NCI-H1436 (cell line): ENCODE measurements around the gene LIX1L.

Source experiments
- DNase-seq: peaks from one replicate; lab custom pipeline; 2025; lab: John Stamatoyannopoulos, UW

Gene LIX1L

DNA sequence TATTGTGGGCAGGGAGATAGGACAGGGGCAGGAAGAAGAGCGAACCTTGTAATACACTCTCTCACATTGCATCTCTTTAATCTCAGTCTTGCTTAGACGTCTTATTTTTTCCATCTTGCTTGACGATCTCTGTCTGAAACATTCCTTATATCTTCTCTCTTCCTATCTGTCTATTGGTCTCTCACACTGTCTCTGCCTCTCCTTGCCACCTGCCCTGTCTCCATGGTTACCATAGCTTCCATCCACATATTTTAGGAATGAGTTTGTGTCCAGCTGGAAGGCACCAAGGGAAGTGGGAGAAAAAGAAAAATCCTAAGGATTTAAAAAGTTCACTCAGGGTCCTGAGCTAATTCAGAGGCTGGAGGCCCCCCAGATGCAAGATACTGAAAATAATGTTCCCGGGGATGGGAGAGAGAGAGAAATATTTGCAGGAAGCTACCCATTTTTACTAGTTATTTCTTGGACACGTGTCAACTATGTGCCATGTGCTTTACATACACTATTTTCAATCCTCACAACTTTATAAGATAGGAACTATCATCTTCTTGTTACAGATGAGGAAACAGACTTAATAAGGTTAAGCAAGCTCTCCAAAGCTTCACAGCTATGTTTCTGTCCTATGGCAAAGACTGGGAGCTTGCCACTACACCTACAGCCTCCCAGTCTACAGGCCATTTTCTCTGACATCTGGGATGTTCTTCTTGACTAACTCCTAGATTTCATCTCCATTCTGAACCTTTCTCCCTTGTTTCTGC is 5.6 kb upstream of the LIX1L start:
- no peak for DNase-seq

DNA sequence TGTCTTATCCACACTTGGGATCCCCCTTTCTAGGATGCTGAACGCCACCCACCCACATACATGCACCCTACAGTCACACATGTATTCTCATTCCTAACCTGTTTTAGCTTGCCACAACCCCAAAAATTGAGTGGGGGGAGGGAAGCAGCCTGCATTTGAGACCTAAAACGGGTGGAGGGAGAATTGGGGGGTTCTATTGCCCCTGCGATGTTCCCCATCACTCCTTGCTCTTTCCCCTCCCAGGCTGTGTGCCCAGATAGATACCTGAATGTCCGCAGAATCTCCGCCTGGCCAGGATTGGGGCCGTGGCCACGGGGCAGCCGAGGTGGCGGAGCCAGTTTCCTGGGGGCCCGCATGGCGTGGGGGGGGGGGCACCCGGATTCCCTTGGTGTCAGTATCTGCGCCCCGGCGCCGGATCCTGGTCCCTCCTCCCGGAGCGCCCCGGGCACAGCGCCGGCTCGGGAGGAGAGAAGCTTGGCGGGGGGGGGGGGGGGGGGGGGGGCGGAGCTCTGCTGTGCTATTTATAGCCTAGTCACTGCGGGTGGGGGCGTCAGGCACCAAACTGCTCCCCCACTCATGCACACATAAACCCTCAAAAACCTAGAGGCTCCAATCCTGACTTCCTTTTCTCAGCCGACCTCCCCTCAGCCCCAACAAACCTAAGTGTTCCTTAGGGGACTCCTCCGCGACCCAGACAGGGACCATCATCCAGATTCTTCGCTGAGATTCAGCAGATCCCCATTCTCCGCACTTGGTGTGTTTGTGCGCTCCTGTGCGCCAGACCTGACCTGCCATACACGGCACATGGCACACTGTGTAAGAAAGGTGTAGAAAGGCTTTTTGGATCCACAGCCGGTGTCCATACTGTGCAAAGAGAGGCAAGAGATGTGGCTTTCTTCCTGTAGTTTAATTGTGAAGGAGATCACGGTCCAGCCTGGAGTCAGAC is 4.6 kb upstream of the LIX1L start:
- no peak for DNase-seq

DNA sequence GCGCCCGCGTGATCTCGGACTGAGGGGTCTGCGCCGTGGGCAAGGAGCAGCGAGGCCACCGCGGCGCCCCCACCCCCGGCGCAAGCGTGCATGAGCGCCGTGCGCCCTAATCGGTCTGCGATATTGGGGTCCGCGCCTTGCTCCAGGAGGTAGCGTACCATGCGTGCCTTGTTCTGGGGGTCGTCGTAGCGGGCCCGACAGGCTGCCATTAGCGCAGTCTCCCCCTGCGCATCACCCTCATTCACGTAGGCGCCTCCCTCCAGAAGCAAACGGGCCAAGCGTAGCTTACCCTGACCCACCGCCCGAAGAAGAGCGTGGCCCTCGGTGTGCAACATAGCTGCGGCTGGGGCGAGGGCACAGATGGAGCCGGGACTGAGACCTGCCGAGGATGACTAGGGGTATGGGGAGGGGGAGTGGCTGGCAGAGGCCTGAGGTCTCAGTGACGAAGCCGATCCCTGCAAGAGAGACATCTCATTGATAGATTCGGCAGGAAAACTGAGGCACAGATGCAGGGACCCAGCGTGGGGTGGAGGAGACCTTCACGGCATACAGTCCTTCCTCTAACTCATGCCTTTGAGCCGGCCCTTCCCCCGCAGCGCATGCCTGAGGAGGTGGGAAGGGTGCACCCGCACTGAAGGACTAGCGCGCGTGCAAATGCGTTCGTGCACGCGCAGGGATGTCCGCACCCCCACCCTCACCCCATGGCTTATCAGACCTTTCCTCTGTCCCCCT is 3.8 kb upstream of the LIX1L start:
- DNase-seq: no peak

DNA sequence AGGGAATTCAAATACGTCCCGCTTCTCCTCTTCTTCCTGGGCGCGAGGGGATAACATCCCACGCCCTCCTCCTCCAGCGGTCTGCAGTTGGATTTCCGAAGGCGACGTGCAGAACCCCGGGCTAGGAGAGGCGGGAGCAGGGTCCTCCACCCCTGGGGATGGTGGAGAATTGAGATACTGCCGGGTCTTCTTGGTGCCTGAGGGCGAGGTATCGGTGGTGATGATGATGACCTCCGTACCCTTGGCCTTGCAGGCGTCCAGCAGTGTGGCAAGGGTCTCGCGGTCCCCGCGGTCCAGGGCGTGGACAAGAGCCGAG is 3.2 kb upstream of the LIX1L start:
- DNase-seq: no peak

DNA sequence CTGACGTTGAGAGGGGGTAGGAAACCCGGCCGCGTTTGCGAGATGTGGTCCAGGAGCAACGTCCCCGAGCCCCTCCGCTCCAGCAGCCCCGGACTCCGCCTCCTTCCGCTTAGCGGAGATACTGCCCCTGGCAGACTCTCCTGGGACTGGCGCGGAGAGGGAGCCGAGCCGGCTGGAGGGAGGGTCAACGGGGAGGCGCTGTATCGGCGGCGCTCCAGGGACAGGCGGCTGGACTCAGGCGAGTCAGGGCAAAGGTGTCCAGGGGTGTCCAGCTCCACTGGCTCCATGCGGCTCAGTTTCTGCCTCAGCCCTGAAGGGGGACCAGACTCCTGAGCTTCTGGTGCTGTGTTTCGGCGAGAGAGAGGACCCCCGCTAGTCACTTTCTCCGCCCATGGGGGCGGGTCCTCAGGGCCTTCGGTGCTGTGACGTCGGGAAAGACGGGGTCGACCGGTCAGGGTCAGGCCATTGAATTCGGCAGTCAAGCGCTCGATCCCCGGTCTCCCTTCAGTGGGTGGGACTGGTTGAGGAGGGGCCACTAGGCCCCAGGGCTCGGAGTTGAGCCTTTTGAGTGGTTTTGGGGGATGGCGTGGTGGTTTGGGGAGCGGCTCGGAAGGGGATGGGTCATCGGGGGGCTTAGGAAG is 2.8 kb upstream of the LIX1L start:
- peak; percentile 40 for DNase-seq

DNA sequence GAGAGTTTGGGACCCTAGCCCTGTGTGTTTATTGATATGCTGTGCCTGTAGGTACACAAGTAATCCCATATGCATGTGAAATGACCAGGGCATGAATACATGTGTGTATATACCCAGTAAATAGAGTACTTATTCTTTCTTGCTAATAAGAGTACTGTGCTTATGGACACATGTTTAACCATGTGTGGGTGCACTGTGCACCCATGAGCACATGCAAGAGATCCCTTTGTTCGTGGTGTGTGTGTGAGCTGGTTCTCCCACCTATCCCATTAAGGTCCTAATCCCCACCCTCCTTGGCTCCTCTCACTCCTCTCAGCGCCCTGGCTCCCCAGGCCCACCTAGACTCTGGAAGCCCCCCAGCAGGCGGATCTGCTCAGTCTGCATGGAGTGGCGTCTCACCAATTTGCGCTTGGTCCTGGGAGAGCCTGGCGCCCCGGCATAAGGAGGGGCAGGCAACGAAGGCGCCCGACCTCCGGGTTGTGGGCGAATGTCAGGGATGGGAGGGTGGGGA is 2.2 kb upstream of the LIX1L start:
- no peak for DNase-seq

DNA sequence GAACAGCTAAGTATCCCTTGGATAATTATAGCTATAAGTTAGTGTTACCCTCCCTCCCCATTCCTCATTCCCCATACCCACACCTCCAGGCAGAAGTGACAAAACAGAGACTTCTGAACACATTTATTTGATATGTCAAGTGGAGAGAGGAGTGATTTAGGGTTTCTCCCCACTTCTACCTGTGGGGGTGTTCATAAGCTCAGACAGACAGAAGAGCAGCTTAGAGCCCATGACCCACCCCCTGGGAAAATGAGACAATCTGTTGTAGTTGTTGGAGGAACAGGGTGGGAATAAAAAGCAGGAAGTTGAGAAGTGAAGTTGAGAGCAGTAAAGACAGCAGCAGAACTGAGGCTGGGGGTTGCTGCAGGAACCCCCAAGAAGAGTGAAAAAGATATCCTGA is 1.5 kb upstream of the LIX1L start:
- no peak for DNase-seq

DNA sequence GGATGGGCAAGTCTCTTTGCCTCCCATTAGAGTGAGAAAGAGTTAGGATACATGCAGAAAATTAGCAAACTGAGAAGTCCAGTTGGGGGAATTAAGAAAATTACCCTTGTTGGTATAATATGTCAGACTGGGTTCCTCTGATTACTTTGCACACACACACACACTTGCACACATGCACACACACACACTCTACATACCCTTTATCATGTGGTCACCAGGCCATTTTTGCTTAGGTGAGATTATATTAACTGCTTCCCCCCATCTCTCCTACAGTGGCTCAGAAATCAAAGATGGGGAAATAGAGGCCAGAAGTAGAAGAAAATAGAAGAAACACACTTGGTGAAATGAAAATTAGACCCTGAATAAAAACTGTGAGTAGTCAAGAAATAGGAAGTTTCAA is 917 bp upstream of the LIX1L start:
- DNase-seq: no peak

DNA sequence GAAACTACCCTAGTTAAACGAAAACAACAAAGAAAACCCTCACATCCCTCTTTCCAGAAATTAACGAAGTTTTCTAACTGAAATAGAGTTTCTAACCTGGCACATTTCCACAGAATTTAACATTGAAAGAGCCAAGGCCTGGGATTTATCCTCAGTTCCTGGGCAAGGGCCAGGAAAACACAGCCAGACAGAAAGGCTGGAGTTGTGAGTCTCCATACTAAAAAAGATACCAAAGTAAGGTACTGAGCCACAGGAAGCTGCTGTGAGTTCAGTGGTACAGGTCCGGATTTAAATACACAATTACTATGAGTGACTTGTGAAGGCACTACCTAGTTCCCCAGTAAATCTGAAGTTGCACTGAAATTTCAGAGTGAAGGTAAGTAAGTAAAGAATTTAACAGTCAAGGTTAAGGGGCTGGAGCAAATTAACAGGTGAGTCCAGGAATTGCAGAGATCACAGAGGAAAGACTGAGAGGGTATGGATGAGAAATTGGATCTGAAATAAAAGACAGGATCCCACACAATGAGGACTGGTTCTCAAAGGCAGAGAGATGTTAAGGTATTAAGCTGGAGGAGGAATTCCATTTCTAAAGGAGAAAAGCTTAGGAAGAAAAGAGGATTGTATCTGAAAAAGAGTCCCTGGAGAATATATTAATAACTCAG is 905 bp downstream of the LIX1L start:
- DNase-seq: no peak

DNA sequence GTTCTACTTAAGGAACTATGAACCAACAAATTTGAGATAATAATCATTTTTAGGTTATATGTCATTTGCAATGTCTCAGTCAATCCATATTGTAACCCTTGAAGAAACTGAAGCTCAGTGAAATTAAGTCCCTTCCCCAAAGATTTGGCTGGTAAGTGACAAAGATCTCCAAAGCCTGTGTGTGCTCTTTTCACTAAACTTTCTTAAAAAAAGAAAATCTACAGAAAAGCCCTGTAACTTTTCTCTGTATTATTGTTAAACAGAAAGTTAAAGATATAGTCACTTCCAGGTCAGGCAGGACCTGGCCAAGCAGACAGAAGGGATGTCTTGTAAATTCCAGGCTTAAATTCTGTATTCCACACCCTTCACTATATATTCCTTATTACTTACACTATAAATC is 1.5 kb downstream of the LIX1L start:
- DNase-seq: no peak

DNA sequence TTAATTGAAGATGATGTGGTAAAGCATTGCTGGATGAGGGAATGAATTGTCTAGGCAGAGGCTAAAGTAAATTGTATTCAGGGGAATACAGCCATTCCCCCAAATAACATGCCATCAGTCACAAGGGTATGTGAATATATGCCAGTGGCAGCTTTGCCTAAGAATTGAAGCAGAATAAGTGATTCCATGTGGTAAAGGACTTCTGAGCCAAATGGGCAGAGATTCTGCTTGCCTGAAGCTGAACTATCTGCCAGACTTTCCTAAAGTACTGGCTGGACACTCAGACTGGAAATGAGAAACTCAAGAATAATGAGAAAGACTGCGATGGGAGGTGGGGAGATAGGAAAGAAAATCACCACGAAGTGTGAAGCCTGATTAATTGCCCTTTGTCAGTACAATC is 2.4 kb downstream of the LIX1L start:
- DNase-seq: no peak

DNA sequence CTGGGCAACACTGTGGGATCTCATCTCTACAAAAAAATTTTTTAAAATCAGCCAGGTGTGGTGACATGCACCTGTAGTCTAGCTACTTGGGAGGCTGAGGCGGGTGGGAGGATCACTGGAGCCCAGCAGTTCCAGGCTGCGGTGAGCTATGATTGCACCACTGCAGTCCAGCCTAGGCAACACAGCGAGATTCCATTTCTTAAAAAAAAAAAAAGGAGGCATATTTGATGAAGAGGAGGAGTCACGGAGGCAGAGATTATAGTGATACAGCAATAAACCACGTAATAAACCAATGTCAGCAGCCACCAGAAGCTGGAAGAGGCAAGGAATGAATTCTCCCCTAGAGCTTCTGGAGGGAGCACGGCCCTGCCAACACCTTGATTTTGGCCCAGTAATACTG is 4.0 kb downstream of the LIX1L start:
- no peak for DNase-seq

DNA sequence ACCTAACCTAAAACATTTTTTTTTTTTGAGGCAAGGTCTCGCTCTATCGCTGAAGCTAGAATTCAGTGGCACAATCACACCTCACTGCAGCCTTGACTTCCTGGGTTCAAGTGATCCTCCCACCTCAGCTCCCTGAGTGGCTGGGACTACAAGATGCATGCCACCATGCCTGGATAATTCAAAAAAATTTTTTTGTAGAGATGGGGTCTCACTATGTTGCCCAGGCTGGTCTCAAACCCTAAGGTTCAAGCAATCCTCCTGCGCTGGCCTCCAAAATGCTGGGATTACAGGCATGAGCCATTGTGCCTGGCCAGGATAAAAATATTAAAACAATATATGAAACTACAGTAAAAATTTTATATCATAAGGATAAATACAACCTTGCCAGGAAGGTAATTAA is 4.9 kb downstream of the LIX1L start:
- DNase-seq: no peak

DNA sequence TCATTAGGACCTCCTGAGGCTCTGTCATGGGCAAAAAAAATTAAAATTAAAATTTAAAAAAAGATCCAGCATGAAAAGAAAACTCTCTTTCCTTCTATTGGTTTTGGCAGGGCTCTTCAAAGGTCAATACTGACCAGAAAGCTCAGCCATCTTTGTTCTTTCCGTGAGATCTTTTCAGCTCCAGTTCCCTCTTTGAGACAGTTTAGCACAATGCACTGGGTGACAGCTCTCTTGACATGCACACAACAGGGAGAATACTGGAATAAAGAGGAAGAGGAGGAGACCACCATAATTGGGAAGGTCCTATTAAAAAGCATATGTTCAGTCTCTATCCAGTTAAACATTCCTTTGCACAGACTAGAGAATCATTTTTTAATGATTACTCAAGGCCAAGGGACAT is 6.3 kb downstream of the LIX1L start:
- DNase-seq: no peak

DNA sequence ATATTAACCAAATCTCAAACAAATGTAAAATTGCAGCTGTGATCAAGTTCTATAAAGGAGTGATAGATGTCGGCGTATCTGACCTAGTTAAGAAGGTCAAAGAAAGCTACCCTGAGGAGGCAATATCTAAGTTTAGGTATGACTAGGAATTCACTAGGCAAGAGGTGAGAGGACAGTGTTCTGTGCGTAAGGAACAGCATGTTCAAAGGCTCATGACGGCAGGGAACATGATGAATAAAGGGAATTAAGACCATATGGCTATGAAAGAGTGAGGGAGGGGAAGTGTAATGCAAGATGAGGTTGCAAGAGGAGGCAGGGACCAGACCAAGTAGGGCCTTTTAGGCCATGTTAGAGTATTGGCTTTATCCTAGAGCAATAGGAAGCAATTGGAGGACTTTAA is 8.6 kb downstream of the LIX1L start:
- DNase-seq: no peak

DNA sequence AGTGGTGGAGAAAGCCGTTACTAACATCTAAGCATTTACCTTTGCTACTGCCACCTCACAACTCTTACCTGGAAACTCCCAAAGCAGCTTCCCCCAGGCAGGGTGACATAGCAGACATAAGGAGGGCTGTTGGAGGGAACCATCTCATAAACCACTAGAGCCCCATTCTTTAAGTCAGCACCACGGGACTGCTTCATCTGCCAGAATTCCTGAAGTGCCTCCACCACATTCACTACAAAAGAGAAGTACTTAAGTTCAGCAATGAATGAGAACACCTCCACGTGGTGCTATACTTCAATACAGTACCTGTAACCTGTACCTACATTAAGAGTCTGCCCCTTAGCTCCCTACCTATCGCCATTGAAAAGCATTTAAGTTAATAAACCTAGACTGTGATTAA is 10.3 kb downstream of the LIX1L start:
- no peak for DNase-seq

DNA sequence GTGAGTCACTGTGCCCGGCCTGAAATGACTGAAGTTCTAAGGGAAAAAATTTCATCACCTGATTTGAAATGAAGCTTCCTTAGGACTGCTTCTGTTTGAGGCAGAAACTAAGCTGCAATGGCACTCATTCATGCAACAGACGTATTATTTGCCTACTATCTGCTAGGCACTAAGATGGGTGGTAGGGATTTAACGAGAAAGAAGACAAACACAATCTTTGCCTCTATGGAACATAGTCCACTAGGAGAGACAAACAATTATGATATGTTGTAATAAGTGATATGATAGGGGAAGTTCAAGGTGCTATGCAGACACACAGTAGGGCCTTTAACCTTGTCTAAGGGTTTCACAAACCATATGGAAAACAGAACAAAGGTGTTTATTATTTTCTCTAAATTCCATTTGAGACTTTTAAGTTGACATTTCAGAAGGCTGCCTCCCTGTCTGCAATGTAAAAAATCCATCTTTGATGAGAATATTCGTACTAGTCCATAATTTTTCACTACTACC is 11.3 kb downstream of the LIX1L start:
- DNase-seq: no peak

DNA sequence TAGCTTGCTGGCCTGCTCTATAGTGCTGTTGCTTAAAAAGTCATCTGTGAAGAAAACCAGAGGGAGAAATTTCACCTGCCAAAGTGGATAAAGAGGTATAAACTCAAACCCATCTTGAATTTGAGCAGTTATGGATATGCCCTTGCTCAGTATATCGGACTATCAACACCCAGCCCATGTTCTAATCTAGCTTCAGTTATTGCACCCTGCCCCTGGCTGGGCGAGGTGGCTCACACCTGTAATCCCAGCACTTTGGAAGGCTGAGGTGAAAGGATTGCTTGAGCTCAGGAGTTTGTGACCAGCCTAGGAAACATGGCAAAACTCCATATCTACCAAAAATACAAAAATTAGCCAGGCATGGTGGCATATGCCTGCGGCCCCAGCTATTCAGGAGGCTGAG is 13.3 kb downstream of the LIX1L start:
- no peak for DNase-seq

DNA sequence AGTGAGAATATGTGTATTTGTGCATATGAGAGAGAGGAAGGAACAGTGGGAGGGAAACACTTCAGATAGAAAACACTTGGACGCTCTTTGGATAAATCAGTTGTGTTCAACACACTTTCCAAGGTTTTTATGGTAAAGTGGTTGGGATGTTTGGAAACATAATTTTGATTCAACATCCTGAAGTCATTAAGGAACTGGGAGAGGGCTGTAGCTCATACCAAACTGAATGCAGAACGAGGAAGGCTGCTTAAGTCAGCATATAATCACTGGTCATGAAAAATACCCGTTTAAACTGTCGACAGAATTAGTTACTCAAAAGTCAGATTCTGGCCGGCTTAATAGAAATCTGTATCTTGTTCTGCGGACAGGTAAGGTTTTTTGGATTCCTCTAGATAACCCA is 14.9 kb downstream of the LIX1L start:
- DNase-seq: no peak

DNA sequence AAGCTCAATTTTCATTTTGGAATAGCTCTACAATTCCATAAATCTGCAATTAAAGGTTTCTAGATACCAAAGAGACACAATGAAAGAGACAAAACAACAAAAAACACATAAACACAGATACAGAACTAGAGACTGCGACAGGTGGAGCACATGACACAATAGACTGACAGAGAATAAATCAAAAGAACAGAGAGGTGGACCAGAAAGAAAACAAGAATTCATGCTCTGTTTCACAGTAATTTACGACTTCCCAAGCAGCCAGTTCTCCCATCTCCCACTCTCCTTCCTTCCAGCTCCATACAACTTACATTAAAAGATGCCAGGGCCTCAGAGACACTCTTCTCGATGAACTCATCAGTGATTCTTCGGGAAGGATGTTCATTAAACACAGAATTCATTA is 15.4 kb downstream of the LIX1L start:
- DNase-seq: no peak

DNA sequence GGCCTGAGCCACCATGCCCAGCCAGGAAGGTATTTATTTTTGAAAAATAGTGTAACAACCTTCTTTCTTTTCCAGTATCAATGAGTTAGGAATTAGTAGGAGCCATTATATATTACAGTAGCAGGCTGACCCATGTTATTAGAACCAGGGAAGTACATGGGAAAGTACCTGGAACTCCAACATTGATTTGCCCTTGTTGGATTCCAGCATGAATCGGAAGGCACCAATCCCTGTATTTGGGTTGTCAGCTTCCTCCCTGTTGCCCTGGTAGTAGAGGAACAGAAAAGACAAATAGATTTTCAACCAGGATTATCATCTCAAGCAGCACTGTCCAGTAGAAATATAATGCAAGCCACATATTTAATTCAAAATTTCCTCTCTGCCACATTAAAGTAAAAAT is 20.4 kb downstream of the LIX1L start:
- no peak for DNase-seq
